ENCODE measurements around the gene MYO1B.

Gene MYO1B

DNA sequence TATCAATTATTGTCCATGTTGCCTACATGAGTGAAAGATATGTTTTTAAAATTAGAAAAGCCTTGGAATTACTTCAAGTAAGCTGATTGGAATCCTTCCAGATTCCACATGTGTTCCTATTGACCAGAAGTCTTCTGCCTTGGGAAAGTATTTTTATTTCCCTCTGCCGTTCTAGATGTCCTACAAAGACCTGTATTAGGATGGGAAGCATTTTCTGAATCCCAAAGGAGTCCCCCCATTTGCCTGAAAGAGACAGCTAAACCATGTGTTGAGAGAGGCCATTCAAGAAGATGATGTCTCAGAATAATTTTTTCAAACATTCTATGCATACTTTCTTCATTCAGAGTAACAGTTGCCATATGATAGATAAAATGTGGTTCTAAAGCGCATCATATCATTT is 19.0 kb upstream of the MYO1B start:
- DNase-seq (ENCODE audit: low spot score), result no peak

- DNase-seq (ENCODE audit: low spot score), result no peak
Observed at GRCh38 chr2:191228333-191228732, 16.9 kb upstream of the MYO1B start.

- DNase-seq (ENCODE audit: low spot score), result no peak
Observed at GRCh38 chr2:191228861-191229260, 16.3 kb upstream of the MYO1B start.

DNA sequence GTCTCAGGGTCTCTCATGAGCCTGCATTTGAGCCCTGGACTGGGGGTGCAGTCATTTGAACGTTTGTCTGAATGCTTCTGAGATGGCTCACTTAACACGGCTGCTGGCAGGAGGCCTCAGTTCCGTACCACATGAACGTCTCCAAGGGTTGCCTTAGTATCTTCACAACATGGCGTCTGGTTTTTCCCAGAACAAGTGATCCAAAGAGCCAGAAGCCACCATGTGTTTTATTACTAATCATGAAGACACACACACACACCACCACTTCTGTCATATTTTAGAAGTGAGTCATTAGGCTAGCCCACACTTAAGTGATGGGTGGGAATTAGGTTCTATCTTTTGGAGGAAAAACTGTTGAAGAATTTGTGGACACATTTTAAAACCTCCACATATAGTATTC is 15.0 kb upstream of the MYO1B start:
- DNase-seq (ENCODE audit: low spot score), result no peak

DNA sequence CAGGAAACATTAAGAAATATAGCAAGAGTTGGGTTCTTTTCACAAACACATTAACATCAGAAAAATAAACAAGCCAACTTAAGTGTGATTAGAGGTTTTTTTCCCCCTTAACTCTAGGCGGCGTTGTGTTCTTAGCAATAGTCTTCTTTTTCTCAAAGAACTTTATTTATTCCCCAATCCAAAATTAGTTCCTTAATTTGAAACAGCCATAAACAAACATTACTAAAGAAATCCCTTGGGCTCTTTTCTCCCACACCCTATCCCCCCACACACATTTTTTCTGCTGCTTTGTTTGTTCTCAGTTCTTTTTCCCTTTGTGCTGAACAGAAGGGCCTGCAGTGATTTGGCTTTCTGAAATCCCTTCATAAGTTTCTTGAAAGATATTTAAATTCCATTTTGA is 13.2 kb upstream of the MYO1B start:
- no peak for DNase-seq (ENCODE audit: low spot score)

- no peak for DNase-seq (ENCODE audit: low spot score)
Observed at GRCh38 chr2:191233533-191233932, 11.7 kb upstream of the MYO1B start.

- no peak for DNase-seq (ENCODE audit: low spot score)
Observed at GRCh38 chr2:191234376-191234775, 10.8 kb upstream of the MYO1B start.

- no peak for DNase-seq (ENCODE audit: low spot score)
Observed at GRCh38 chr2:191240871-191241270, 4.3 kb upstream of the MYO1B start.

- DNase-seq (ENCODE audit: low spot score), result no peak
Observed at GRCh38 chr2:191241418-191241817, 3.8 kb upstream of the MYO1B start.

GRCh38 chr2:191243154-191243553 is 2.0 kb upstream of the MYO1B start:
- DNase-seq (ENCODE audit: low spot score), result no peak

DNA sequence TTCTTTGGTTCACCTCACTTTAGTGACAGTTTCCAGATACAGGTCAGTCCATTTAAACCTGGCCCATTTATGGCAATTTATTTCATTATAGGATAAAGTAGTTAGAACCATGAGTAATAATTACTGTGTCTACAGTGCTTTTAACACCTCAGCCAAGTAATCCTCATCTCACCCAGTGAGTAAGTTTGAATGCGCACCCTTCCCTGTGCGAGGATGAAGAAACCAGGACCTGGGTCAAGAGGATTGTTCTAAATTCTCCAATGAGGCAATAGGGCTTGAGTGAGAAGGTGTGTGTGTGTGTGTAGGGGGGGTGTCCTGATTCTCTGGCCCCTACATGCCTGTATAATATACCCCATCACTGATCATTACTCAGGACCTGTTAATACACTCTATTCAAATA is 854 bp upstream of the MYO1B start:
- DNase-seq (ENCODE audit: low spot score), result no peak

- DNase-seq (ENCODE audit: low spot score), result no peak
Observed at GRCh38 chr2:191245869-191246531, 796 bp downstream of the MYO1B start.

GRCh38 chr2:191246820-191247380 is 1.7 kb downstream of the MYO1B start:
- DNase-seq (ENCODE audit: low spot score), result no peak

GRCh38 chr2:191247381-191248057 is 2.3 kb downstream of the MYO1B start:
- DNase-seq (ENCODE audit: low spot score), result no peak

DNA sequence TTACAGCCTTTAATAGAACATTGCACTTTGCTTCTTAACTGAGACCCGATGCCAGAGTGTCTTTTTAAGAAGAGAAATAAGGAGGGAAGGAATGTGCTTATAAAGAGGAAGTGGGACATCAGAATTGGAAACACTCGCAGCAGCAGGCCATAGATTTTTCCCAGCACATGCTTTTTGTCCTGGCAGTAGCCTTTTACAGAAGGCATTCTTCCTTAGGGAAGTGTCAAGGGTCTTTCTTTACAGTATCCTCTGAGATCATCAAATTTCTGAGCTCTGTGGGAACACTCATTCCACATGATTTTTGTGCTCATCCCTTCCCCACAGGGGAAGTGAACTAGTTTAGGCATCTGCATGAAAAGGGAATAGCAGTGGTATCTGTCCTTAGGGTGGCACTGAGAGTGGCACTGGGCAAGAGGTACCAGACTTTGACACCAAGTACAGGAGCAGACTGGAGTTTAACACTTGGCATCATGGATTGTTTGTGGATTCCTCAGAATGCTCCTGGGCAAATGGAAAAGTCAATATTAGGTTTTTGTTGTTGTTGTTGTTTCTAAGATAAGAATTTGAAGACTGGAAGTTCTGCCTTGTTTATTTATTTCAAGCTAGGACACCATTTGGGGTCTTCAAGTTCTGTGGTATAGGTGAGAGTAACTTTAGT is 4.1 kb downstream of the MYO1B start:
- no peak for DNase-seq (ENCODE audit: low spot score)

DNA sequence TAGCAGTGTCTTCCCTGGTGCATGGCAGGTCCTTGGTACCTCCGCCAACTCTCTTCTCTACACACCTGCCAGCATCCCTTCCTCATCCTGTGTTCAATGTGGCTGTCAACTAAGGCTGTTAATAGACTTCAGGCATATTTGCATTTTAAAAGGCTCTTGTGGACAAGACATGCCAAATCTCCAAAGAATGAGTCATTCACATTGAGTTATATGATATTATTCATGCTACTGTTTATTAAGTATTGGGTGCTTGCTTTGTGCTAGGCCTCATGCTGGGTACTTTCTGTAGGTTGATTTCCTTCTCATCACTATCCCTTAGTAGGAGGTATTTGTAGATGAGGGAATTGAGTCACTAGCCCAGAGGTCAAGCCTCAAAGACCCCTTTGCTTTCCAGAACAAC is 5.2 kb downstream of the MYO1B start:
- no peak for DNase-seq (ENCODE audit: low spot score)

DNA sequence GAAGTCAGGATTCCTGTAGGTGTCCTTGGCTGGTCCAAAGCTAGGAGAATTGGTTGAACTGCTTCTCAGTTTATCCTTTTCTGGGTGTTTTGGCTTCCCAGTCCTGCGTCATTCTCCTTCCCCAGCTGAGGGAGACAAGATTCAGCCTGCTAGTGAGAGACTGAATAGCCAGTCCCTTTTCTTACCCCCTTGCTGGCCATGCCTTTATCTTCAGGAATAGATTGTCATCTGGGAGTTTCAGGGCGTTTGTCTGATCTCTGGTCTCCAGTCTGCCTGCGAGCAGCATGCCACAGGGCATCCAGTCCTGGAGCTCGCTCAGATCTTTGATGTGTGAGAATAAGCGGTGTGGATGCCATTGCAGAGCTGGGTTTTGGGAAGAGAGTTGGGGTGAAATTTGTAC is 5.8 kb downstream of the MYO1B start:
- no peak for DNase-seq (ENCODE audit: low spot score)

DNA sequence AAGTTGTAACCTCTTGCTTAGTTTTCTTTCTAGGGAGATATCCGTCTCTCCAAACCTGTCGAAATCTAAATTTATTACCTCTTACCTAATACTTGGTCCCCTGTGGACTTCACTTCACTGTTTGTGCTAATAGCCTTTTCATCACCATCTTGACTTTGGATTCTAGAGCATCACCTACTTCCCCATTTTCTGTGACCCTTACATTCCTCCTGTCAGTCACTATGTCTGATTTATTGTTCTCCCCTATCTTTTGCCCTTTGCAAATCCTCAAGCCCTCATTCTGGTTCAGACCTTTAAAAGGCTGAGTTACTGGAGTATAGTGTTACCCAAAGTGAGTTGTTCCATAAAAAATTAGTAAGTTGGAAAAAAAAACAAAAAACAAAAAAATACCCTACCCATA is 7.5 kb downstream of the MYO1B start:
- no peak for DNase-seq (ENCODE audit: low spot score)

- no peak for DNase-seq (ENCODE audit: low spot score)
Observed at GRCh38 chr2:191253476-191253875, 8.3 kb downstream of the MYO1B start.

DNA sequence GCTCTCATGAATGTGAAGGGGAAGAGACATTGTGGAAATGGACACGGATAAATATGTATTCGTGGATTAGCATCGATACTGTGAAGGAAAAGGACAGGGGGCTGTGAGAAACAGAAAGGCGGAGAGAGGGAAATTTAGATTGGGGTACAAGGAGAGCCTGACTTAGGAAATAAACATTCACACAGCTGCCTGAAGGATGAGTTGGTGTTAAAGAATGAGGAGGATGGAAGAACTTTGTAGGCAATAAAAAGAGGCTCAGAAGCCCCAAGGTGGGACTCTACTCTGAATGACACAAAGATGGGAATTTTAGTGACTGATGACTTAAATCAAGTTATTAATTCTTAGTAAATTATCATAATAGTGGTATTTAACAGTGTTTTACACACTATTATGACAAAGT is 10.1 kb downstream of the MYO1B start:
- no peak for DNase-seq (ENCODE audit: low spot score)

DNA sequence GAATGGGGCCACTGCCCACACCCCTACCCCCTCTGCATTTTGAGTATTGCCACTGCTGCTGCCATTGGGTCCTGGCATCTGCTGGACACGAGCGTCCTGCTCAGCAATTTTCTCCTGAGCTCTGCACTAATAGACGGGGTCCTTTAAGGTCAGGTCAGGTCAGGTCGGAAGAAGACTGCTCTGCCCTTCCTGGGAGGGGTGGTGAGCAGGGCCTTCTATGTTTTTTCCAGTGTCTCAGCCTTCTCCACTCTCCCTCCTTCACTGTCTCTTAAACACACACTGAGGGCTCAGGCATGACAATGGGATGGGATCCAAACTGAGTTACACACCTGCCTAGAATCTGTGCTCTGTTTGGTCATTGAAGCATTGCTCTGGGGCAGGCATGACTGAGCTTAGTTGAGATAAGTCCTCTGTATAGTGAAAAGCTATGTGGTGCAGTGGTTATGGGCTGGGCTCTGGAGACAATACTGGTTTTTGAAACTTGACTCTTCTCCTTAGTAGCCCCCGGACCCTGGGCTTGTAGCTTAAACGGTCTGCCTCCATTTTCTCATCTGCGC is 10.6 kb downstream of the MYO1B start:
- DNase-seq (ENCODE audit: low spot score), result no peak

DNA sequence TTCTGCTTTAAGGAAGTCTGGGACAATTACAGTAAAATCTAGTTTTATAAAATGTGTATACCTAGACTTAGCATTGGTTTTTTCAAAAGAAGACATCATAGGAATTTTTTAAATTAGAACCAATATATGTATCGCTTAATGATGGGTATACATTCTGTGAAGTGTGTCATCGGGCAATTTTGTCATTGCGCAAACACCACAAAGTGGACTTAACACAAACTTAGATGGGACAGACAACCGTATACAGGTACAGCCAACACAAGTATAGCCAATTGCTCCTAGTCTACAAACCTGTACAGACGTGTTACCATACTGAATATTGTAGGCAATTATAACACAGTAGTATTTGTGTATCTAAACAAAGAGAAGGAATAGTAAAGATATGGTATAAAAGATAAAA is 12.7 kb downstream of the MYO1B start:
- DNase-seq (ENCODE audit: low spot score), result no peak

- DNase-seq (ENCODE audit: low spot score), result no peak
Observed at GRCh38 chr2:191258996-191259395, 13.8 kb downstream of the MYO1B start.
